Inflammatory macrophage treated with lipopolysaccharide for 1 hour (primary cell): ENCODE measurements around the gene ABR.

ENCODE experiments used
- DNase-seq, 2 donors: peaks; one replicate each; pipeline ENCODE4 v3.0.0-alpha.2; 2020 to 2022

The ABR gene

GRCh38 chr17:1179818-1180742 is at the start of gene ABR:
TSS of gene ABR (minus strand) at chr17:1179981. CDS start at chr17:1179727, 254 bp downstream.
- DNase-seq = peak; percentile 35 to 37

DNA sequence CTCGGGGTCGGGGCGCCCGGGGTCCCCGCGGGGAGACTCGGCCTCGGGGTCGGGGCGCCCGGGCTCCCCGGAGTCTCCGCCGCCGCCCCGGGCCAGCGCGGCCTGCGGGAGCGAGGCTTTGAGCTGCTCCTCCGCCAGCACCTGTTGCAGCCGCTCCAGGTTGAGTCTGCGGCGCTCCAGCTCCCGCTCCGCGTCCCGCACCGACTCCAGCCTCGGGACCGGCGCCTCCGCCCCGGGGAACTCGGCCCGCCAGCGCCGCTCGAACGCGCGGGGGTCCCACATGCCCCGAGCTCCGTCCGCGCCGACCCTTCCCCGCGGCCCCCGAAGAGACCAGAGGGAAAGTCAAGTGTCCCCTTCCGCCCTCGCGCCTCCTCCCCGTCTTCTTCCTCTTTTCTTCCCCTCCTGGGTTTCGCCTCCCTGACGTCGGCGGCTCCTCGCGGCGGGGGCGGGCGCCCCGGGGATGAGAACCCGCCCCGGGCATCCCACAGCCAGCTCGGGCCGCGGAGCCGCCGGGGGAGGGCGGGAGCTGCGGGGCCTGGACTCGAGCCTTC is 49.6 kb upstream of the ABR start:
- DNase-seq = peak; percentile 88 to 93

GRCh38 chr17:1228781-1229348 is 49.1 kb upstream of the ABR start:
- no peak for DNase-seq

DNA sequence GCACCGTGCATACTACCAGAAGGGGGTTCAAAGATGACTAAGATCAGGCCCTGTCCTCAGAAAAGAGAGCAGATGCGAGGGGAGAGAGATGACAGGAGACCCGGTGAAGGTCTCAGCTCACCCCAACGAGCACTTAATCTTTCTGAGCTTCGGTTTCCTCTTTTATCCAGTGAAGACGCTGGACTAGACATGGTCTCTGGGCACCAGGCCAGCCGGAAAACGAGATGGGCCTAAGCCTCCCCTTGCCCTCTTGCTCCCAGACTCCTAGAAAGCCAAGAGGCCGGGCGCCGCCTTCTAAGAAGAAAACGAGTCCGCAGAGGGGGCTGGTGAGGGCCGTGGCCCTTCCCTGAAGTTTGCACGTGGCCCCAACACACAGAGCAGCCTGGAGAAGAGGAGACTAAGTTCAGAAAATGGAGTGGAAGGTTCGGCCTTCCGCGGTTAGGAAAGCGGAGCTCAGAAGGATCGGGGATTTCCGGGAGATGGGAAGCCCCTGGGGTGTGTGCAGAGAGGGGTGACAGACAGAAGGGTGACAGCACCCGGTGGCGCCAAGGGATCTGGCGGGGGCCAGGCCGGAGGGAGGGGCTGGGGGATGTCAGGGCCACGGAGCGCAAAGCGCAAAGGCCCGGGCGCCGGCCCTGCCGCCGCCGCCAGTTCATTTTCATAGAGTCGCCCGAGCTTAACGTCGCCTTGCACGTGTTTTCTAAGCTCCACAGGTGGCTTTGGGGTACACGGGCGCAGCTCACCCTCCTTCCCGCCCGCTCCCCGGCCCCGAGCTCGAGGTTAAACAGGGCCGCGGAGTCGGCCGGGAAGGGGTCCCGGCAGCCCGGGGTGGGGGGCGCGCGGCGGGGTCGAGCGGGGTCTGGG is 48.4 kb upstream of the ABR start:
- DNase-seq = peak; percentile 75 to 88

- DNase-seq = no peak
Observed at GRCh38 chr17:1227365-1227764, 47.6 kb upstream of the ABR start.

GRCh38 chr17:1226308-1226707 is 46.5 kb upstream of the ABR start:
- no peak for DNase-seq

DNA sequence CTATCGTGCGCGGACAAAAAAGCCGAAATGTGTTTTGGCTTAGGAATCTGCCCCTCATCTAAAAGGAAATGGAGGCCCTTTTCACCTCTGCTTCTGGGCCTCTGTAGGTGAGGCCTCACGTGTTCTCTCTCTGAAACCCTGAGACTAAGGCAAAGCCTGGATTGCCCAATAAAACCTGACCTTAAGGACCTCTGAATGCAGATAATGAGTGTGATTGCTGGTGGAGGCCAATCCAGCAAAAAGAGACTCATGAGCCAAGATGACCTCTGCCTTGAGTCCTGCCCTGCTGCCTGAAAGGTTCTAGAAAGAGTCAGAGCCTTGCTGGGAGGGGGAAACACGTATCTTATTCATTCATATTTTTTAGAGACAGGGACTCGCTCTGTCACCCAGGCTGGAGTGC is 44.5 kb upstream of the ABR start:
- DNase-seq = no peak

DNA sequence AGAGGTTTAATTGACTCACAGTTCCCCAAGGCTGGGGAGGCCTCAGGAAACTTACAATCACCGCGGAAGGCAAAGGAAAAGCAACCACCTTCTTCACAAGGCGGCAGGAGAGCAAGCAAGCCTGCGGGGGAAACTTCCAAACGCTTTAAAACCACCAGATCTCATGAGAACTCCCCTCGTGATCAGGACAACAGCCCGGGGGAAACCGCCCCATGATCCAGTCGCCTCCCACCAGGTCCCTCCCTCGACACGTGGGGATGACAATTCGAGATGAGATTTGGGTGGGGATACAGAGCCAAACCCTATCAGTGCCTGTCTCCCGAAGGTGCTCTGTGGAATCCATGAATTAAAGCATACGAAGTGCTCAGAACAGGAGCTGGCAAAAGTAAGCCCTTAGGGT is 43.9 kb upstream of the ABR start:
- DNase-seq = no peak

GRCh38 chr17:1222321-1222720 is 42.5 kb upstream of the ABR start:
- no peak for DNase-seq

- no peak for DNase-seq
Observed at GRCh38 chr17:1221209-1221608, 41.4 kb upstream of the ABR start.

- no peak for DNase-seq
Observed at GRCh38 chr17:1220346-1220745, 40.6 kb upstream of the ABR start.

DNA sequence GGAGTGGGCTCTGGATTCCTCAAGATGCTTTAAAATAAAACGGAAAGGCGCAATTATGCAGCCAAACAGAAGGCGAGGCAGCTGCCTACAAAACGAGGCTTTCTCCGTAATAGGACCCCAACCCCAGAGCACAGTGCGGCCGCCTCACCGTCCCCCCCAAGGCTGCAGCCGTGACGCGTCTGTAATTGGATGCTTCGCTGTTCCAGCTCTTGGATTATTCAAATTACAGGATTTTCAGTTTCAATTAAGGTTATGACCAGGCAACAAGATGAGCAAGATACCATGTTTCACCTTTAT is 37.3 kb upstream of the ABR start:
- no peak for DNase-seq

DNA sequence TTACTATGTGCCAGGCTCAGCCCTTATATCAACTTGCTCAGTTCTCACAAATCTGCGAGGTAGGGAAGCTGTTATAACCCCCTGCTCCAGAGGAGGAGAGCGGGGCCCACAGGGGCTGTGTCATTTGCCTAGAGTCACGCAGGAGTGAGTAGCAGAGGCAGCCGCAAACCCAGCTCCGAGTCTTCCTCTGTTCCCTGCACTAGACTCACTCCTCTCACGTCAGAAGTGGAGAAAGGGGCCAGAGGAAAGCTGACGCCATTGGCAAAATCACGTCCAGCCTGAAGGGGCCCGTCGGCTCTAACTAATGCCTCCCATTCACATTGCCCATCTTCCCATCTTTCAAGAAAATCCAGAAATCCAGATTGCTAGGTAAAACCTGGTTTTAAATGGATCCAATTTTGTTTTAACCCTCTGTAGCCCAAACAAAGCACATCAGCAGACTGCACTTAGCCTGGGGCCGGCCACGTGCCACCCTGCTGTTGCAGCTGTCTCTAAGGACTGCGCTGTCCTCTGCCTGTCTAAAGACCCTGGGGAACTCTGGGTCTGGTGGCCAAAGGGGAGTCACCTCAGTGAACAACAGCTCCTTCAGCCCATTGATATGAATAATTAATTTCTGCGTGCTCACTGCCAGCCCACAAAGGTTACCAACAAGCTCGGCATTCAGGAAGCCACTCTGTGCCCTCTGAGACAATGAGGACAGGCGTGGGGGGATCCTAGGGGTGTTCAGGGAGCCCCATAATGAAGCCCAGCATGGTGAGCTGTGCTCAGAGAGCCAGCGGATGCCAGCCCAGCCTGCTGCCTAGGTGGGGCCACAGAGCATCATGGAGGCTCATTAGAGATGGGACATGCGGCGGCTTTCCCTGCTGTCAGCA is 36.7 kb upstream of the ABR start:
- no peak for DNase-seq

- DNase-seq = peak in 1 of 2 donors; percentile 39
Observed at GRCh38 chr17:1212946-1213345, 33.2 kb upstream of the ABR start.

DNA sequence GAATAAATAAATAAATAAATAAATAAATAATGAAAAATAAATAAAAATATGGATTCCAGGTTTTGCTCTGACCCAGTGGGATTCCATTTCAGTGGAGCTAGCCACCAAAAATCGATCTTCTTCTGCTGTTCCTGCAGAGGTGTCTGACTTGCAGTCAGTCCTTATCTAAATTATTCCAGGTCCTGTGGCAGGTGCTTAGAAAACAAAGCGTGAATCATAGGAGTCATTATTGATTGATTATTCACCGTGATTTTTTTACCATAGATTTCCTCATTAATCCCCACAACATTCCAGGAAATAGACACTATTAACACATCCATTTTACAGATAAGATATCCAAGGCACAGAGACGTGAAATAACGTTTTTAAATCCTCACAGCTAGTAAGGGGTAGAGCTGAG is 31.5 kb upstream of the ABR start:
- DNase-seq = no peak

DNA sequence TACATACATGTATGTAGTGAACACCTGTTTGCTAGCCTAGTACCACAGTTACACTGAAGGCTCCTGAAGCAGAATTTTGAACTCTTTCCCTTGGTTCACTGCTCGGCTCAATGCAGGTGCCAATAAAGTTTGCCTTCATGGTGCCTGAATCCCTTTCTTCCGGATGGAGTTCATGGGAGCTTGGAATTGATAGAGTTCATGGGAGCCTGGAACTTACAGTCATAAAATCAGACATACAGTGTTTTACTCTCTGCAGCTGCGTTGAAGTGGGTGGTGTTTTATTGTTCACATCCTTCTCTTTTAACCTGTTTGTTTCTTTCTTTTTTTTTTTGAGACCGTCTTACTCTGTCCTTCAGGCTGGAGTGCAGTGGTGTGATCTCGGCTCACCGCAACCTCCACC is 29.2 kb upstream of the ABR start:
- no peak for DNase-seq

- DNase-seq = peak; percentile 85 to 86
Observed at GRCh38 chr17:1206026-1206777, 26.4 kb upstream of the ABR start.

DNA sequence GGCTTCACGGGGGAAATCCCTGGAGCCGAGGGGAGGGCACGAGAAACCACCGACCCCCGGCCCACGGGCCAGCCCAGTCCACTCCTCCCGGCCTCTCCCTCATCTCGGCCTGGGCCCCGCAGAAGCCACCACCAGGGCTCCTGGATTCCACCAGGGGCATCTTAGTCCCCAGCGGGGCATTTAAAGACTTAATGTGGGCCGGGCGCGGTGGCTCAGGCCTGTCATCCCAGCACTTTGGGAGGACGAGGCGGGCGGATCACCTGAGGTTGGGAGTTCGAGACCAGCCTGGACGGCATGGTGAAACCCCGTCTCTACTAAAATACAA is 24.1 kb upstream of the ABR start:
- DNase-seq = no peak

DNA sequence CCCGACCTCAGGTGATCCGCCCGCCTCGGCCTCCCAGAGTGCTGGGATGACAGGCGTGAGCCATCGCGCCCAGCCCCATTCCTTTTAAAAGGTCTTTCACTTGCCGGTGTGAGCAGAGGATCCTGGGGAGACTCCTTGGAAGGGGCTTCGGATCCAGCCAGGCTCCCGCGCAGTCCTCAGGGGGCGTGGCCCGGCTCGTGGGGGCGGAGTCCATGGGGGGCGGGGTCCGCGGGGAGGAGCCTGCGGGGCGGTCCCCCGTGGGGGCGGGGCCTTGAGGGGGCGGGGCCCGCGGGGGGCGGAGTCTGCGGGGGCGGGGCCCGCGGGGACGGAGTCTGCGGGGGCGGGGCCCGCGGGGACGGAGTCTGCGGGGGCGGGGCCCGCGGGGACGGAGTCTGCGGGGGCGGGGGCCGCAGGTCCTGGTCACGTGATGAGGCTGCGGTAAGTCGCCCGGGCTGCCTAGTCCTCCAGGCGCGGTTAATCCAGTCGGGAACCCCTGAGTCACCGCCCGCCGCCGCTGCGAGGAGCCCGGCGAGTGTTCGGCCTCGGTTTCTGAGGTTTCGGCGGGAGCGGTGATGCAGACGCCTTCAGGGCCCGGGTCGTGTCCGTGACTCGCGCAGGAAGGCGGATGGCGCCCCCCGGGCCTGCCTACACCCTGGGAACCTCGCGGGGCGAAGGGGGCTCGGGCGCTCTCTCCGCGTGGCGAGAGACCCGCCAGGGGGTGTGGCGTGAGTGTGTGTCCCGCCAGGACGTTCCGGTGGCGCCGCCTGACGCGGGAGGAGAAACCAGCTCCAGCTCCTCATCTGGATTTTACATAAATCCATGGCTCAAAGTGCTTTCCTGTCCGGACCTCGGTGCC is 23.6 kb upstream of the ABR start:
- peak; percentile 71 for DNase-seq

DNA sequence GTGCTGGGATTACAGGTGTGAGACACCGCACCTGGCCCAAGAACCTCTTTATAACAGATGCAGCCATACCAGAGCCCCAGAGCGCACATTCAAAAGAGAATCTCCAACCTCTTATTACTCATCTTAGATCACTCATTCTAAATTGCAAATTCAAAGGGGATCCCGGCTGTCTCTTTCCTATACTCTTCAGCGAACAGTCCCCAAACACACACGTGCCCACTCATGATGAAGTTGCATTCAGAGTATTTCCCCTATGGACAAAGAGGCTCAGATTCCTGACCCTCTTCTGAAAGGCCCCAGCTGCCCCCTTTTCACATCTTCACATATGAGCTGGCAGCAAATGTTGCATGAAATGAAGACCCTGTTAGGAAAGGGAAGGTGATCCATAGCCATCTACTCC is 22.5 kb upstream of the ABR start:
- DNase-seq = no peak
